GM19035 (cell line): ENCODE measurements around the gene TMEM8B.
A peak's percentile ranks its signal among the peaks of the same experiment; 100 is the strongest.

Source experiments
- ATAC-seq: cut with Tn5 transposase; IDR thresholded peaks from one replicate; pipeline ENCODE4 v1.9.1; 2021; ENCODE audit not compliant: unreplicated experiment

The TMEM8B gene

DNA sequence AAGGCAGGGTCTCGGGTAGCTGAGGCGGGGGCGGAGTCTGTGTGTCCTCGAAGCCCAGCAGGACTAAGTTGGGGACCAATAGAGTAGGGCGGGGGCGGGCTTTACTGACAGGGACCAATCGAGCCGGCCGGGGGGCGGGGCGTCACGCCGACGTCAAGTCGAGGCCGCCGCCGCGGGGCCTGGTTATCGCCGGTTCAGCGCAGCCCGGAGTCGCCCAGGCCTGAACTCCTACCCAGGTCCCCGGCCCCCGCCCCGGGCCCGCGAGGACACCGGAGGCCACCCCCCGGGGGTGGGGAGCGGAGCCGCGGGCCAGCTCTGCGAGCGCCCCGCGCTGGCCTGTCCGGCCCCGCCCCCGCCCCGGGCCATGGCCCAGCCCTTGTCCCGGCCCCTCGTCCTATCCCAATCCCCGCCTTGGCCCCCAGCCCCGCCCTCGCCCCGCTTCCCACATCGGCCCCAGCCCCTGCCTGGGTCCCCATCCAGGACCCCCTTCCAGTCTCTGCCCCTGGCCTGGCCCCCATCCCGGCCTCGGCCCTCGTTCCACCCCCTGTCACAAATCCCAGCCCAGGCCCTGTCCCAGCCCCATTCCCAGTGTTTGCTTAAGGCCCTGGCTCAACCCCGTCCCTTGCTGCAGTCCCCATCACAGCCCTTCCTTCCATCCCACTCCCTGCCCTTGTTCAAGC is at the start of gene TMEM8B:
TMEM8B (plus strand) TSS at position 145 of the 680 bp plus-strand sequence; CDS start at position 365, 220 bp downstream.
- ATAC-seq, result peak; percentile 71

- ATAC-seq, result no peak
Observed at GRCh38 chr9:35781066-35781465, 48.0 kb upstream of the TMEM8B start.

GRCh38 chr9:35783418-35783817 is 45.6 kb upstream of the TMEM8B start:
- no peak for ATAC-seq

DNA sequence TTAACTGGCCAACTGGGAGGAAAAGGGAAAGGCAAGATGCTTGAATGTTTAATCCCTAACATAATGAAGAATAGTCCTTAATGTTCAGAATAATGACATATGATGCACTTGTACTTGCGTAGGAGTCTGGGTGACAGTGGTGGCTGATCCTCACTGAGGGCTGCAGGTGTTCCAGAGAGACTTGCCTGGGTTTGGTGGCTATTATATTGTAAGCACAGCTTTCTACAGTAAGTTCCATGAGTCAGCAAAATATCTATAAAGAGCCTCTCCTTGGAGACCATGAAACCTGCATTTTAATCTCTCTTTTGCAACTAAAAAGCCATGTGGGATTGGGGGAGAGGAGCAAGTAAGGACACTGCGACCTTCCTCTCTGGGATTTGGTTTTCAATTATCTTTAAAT is 39.5 kb upstream of the TMEM8B start:
- no peak for ATAC-seq

GRCh38 chr9:35790025-35790384 is 39.0 kb upstream of the TMEM8B start:
- ATAC-seq, result no peak

DNA sequence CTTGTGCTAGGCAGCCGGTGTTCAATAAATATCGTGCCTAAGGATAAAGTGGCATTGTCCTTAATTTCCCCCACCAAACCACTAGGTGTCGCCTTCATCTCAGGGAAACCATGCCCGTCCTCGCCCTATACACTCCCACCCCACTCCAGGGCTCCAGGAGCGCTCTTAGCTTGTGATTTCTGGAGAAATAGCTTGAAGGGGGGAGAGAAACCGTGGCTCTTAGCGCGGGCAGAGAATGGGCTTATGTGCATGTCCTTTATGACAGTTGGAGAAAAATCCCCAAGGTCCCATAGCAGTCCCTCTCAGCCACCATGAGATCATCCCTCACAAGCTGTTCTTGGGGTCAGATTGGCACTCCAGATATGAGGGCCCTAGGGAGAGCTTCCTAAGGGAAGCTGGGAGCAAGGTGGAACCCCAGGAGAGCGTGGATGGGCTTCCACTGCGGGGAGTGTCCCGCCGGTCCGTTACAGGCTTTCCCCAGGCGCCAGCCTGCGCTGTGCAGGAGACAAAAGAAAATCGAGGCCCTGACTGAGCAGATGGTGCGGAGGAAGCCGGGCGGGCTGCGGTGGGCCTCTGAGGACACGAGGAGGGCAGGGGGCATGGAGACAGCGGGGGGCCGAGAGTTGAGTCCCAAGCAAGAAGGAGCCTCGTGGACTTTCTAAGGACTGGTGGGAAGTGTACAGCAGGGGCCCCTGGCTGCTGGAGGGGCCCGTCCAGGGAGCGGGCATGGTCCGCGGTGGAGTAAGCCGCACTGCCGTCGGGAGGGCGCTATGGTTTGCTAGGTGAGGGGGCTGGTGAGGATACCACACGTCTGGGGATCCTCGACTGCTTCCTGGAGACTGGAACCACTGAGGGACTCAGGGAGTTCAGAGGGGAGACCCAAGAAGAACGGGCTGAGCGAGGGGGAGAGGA is 38.4 kb upstream of the TMEM8B start:
- ATAC-seq, result no peak

DNA sequence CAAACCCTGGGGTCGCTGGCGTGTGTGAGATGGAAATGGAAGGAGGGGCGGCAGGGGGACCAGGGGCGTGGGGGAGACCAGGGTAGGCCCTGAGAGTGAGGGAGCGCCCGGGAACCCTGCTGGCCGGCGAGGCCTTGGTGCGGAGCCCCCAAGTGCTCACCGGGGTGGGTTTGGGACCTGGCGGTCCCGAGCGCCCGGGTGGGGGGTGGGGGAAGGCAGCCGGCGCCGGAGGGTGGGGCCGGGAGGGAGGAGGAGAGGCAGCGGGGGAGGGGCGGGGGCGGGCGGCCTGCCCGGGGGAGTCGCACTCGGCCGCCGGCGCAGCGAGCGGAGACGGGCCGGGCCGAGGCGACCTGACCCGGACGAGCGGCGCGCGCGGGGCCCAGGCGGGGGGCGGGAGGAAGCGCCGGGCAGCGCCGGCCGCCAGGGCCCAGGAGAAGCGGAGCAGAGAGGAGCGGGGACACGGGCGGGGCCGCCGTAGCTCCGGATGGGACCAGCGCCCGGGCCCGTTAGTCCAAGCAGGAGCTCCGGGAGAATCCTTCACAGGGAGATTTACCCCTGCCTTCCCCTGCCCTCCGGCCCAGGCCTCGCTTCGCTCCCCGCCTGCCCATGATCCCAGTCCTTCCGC is 37.6 kb upstream of the TMEM8B start, which contains the start of gene NPR2:
NPR2 (plus strand) TSS at position 295 of the 625 bp plus-strand sequence. CDS start 818 bp downstream, outside the sequence.
- ATAC-seq, result no peak

DNA sequence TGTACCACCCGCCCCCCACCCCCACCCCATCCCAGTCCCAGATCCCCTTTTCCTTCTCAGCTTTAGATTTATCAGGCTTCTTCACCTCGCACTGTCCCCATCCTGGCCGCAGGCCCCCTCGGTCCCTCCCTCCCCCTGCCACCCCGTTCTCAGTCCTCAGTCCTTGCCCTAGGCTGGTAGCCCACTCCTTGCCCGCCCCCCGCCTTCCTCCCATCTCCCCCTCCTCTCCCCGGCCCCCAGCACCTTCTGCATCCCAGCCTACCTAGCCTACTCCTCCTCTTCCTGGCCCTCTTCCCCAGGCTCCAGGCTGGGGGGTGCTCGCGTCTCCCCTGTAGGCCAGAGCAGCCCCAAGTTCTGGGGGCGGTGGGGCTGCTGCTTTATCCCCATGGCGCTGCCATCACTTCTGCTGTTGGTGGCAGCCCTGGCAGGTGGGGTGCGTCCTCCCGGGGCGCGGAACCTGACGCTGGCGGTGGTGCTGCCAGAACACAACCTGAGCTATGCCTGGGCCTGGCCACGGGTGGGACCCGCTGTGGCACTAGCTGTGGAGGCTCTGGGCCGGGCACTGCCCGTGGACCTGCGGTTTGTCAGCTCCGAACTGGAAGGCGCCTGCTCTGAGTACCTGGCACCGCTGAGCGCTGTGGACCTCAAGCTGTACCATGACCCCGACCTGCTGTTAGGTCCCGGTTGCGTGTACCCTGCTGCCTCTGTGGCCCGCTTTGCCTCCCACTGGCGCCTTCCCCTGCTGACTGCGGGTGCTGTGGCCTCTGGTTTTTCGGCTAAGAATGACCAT is 36.8 kb upstream of the TMEM8B start:
- no peak for ATAC-seq

DNA sequence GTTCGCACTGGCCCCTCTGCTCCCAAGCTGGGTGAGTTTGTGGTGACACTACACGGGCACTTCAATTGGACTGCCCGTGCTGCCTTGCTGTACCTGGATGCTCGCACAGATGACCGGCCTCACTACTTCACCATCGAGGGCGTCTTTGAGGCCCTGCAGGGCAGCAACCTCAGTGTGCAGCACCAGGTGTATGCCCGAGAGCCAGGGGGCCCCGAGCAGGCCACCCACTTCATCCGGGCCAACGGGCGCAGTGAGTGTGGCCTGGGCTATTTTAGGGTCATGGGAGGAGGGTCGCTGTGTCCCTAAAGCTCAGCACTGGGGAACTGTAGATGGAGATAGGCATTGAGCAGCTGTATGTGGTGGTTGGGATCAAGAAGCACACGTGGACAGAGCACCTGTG is 36.2 kb upstream of the TMEM8B start:
- no peak for ATAC-seq

GRCh38 chr9:35793461-35793860 is 35.6 kb upstream of the TMEM8B start:
- ATAC-seq, result no peak

DNA sequence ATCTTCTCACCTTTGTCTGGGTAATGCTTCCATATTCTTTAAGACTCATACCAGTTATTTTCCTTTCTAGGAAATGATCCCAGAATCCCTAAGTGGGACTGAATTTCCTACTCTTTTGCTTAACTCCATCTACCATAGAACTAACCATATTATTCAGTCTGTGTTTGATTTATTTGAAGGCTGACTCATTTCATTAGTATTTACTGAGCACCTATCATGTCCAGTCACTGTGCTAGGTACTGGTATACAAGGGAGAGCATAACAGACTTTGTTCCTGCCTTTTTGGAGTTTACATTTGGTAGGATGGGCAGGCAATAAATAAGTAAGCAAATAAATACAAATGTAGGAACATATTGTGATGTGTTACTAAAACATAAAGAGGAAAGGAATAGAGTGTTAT is 33.3 kb upstream of the TMEM8B start:
- no peak for ATAC-seq

GRCh38 chr9:35797311-35798109 is 31.5 kb upstream of the TMEM8B start:
- ATAC-seq, result no peak

- no peak for ATAC-seq
Observed at GRCh38 chr9:35798658-35799374, 30.2 kb upstream of the TMEM8B start.

DNA sequence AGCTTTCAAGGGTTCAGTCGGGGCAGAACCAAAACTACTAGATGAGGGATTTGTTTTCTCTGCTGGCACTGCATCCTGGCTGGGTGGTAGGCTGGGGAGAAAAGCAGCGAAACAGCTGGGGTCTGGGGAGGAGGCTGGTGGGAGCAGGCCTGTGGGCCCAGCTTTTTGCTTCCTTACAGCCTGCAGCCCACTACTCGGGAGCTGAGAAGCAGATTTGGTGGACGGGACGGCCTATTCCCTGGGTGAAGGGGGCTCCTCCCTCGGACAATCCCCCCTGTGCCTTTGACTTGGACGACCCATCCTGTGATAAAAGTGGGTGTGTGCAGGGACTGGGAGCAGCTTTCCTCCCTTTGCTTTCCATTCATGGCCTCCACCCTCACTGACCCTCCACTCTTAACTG is 28.5 kb upstream of the TMEM8B start:
- ATAC-seq, result no peak

GRCh38 chr9:35801328-35802128 is 27.5 kb upstream of the TMEM8B start:
- no peak for ATAC-seq

GRCh38 chr9:35806101-35806500 is 22.9 kb upstream of the TMEM8B start:
- ATAC-seq, result no peak

- ATAC-seq, result no peak
Observed at GRCh38 chr9:35808433-35808832, 20.6 kb upstream of the TMEM8B start.

DNA sequence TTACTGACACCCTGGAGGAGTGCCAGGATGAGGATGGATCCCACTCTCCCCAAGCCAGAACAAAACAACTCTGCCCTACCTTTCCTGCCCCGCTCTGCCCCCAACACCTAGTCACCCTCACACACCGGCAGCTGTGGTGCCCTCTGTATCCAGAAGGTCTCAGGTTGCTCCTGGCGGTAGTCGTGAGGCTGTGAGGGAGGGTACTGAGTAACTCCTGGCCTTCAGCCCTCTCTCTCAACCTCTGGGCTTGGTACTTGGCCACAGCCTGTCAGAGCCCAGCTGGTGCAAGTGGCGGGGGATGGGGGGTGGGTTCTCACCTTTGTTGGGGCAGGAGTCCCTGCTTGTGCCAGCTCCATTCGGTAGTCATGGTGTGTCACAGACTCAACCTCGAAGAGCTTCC is 18.9 kb upstream of the TMEM8B start:
- ATAC-seq, result no peak
